Kidney (tissue), 14 donors: ENCODE data around the gene DOCK7. TPM values are rescaled to one million over a fixed set of nuclear protein-coding genes. Genes with fewer than 3 reads are reported as not detected.

Experiments
- DNase-seq, 5 donors: peaks; one replicate each; pipeline ENCODE4 v3.0.0-alpha.2; 2013 to 2020
- FAIRE-seq: peaks from 2 replicates; lab custom pipeline; 2012; peaks lifted over from hg19 to GRCh38; lab: Jason Lieb, UNC
- H3K27ac ChIP-seq, 2 donors: one replicate each; pipeline ENCODE4 v1.7.0; 2013; ENCODE audit warnings: low read depth in 2 of 2, low read length in 2 of 2, inconsistent platforms in 1 of 2
- H3K27me3 ChIP-seq: one replicate; pipeline ENCODE4 v1.7.1; 2013; ENCODE audit warnings: low read length, inconsistent platforms; ENCODE audit not compliant: control insufficient read depth, insufficient read depth
- H3K36me3 ChIP-seq, 3 donors: one replicate each; pipeline versions ENCODE4 v1.7.0 to v1.7.1; 2013; ENCODE audit warnings: low read length in 3 of 3, control low read depth in 1 of 3, inconsistent platforms in 1 of 3; ENCODE audit not compliant: insufficient read depth in 3 of 3, control insufficient read depth in 2 of 3
- H3K4me1 ChIP-seq, 3 donors: one replicate each; pipeline versions ENCODE4 v1.7.0 to v1.7.1; 2013; ENCODE audit warnings: low read length in 3 of 3, inconsistent platforms in 1 of 3, low read depth in 1 of 3; ENCODE audit not compliant: control insufficient read depth in 2 of 3, insufficient read depth in 2 of 3
- H3K4me3 ChIP-seq, 3 donors: one replicate each; pipeline versions ENCODE4 v1.7.0 to v1.8.1; 2013; ENCODE audit warnings: low read length in 3 of 3, control low read depth in 1 of 3, inconsistent platforms in 1 of 3
- H3K9ac ChIP-seq, 3 donors: one replicate each; pipeline versions ENCODE4 v1.7.0 to v1.7.1; 2013; ENCODE audit warnings: low read length in 3 of 3, control low read depth in 1 of 3, inconsistent platforms in 1 of 3
- H3K9me3 ChIP-seq, 3 donors: one replicate each; pipeline versions ENCODE4 v1.7.0 to v1.7.1; 2013; ENCODE audit warnings: low read length in 3 of 3, control low read depth in 1 of 3, inconsistent platforms in 1 of 3; ENCODE audit not compliant: control insufficient read depth in 2 of 3, insufficient read depth in 1 of 3
- intact Hi-C: fragments of 100-400 bp; cut with DNase I; formaldehyde crosslinking; loops from one replicate; pipeline ENCODE4 v1.11.1; 2022
- polyA plus RNA-seq: library from polyadenylated mRNA; stranded (reverse); fragments of 350-450 nt; fragmentation: Illumina TruSeq; extraction: RNeasy Lipid Tissue Mini Kit (QIAGEN cat#74804); gene quantifications from one replicate; pipeline ENCODE4 v1.2.3, GENCODE V29; 2014; ENCODE audit warnings: low read depth, low replicate concordance; ENCODE audit not compliant: insufficient read depth
- total RNA-seq: library from RNA; stranded (reverse); fragmentation: NEBNext Ultra II Directional; extraction: Animal tissue kit (Norgen Biotek cat#: 25700); gene quantifications from one replicate; pipeline ENCODE4 v1.2.1, GENCODE V29; 2021
- TF ChIP-seq, protein P1 (sequence below): IDR thresholded peaks from 3 replicates; pipeline ENCODE4 v1.5.1; 2012; ENCODE audit warnings: mild to moderate bottlenecking, moderate library complexity, borderline replicate concordance; ENCODE audit not compliant: insufficient read depth; ENCODE audit errors: extremely low read depth
- donor health status: control.
- donor health status: control.
- donor health status: control.
- donor health status: control.
- donor health status: control.
- donor health status: DM: yes; HTN: yes; CAD: no.
- donor health status: Normal renal cell carcinoma (clear cell type).

Gene DOCK7
- total and polyA plus RNA-seq, 2 donors from 2014 or later, result 11.0 to 34.0 TPM

DNA sequence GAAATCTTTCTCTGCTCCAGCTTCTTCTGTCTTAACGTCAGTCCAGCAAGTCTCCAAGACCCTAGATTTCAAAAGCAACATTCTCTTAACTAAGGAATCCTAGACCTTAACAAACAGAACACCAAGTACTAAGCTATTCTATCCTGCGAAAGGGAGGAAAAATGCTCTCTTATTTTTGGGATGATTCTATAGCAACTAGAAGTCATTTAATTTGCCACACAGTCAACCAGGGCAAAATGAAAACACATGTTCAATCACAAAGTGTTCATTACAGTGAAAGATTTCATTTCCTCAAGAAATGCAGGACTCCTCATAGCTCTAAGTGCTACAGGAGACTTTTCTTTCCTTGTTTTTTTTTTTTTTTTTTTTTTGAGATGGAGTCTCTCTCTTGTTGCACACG lies 36.2 kb upstream of the DOCK7 start:
- DNase-seq (no peak), FAIRE-seq (no peak)
- Histone ChIP-seq H3K27me3 (no peaks in the 10 kb centered on the region), H3K4me3 (no peak overlapping the region), H3K9ac (no peak overlapping the region), H3K4me1 (peaks cover 0 to 9% (median 0%) of the 10 kb centered on the region in 3 donors), H3K9me3 (no peaks in the 10 kb centered on the region), H3K36me3 (no peaks in the 10 kb centered on the region), H3K27ac (no peak overlapping the region)
- TF ChIP-seq, protein P1, sequence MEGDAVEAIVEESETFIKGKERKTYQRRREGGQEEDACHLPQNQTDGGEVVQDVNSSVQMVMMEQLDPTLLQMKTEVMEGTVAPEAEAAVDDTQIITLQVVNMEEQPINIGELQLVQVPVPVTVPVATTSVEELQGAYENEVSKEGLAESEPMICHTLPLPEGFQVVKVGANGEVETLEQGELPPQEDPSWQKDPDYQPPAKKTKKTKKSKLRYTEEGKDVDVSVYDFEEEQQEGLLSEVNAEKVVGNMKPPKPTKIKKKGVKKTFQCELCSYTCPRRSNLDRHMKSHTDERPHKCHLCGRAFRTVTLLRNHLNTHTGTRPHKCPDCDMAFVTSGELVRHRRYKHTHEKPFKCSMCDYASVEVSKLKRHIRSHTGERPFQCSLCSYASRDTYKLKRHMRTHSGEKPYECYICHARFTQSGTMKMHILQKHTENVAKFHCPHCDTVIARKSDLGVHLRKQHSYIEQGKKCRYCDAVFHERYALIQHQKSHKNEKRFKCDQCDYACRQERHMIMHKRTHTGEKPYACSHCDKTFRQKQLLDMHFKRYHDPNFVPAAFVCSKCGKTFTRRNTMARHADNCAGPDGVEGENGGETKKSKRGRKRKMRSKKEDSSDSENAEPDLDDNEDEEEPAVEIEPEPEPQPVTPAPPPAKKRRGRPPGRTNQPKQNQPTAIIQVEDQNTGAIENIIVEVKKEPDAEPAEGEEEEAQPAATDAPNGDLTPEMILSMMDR, result no peak
- intact Hi-C loops, result no loop called here

DNA sequence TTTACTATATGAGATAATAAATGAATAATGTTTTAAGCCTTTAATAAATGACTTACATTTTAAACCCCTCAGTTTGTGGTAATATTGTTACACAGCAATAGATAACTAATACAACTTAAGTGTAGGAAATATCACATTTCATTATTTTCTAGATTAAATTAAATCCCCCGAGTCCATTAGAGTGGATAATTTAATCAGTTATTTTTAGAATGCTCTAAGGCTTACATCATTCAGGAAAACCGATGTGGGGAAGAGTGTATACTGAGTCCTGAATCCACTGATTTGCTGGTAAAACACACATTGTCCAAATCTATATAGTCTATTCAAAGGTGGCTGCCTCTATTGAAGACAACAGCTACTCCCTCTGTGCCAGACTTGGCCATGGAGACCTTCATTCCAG lies 35.7 kb upstream of the DOCK7 start:
- H3K4me3 ChIP-seq, result no peak overlapping the region
- H3K9ac ChIP-seq, result no peak overlapping the region
- DNase-seq (no peak), FAIRE-seq (no peak)
- H3K9me3 ChIP-seq, result no peaks in the 10 kb centered on the region
- intact Hi-C loops, result no loop called here
- H3K4me1 ChIP-seq, result peaks cover 0 to 9% (median 0%) of the 10 kb centered on the region in 3 donors
- no peaks in the 10 kb centered on the region for H3K36me3 ChIP-seq
- TF ChIP-seq, protein P1, result no peak
- H3K27ac ChIP-seq, result no peak overlapping the region
- H3K27me3 ChIP-seq, result no peaks in the 10 kb centered on the region

DNA sequence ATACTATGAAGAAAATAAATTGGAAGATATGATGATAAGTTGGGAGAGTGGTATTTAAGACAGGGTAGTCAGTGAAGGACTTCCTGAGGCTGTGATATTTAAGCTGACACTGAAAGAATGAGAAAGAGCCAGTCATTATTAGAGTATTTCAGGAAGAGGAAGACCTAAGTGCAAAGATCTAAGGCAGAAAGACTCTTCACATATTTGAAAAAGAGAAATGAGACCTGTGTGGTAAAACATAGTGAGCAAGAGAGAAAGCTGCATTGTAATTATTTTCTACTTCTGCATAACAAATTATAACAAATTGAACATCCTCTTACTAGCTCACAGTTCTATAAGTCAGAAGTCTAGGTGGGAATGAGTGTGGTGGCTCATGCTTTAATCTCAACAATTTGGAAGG lies 34.6 kb upstream of the DOCK7 start:
- FAIRE-seq (no peak), DNase-seq (no peak)
- Histone ChIP-seq H3K36me3 (no peaks in the 10 kb centered on the region), H3K27me3 (no peaks in the 10 kb centered on the region), H3K4me3 (no peak overlapping the region), H3K9me3 (no peaks in the 10 kb centered on the region), H3K4me1 (peaks cover 0 to 9% (median 0%) of the 10 kb centered on the region in 3 donors), H3K27ac (no peak overlapping the region), H3K9ac (no peak overlapping the region)
- intact Hi-C loops, result no loop called here
- TF ChIP-seq, protein P1, result no peak
